B cell (primary cell): ENCODE data around the gene LRTM1. TPM values are rescaled to one million over a fixed set of nuclear protein-coding genes. Genes with fewer than 3 reads are reported as not detected.

Experiments
- ATAC-seq: fragments of 200-7000 bp; cut with Tn5 transposase; one replicate; pipeline ENCODE4 v1.10.0; 2021; ENCODE audit warnings: low read depth, mild to moderate bottlenecking, moderate number of reproducible peaks, moderate library complexity
- CTCF ChIA-PET: fragments of 350-600 bp; sonication (Branson Sonifier 250); formaldehyde crosslinking; loops from one replicate; lab custom pipeline; 2021; ENCODE audit warnings: antibody characterized with exemption, inconsistent platforms; lab: Charles Lee
- POLR2A ChIA-PET: fragments of 350-600 bp; sonication (Branson Sonifier 250); formaldehyde crosslinking; loops from one replicate; lab custom pipeline; 2021; ENCODE audit warnings: antibody characterized with exemption; lab: Charles Lee
- DNase-seq: peaks from one replicate; pipeline ENCODE4 v3.0.0; 2013
- H2AFZ ChIP-seq: 2 replicates; pipeline ENCODE4 v1.6.1; 2012; ENCODE audit warnings: mild to moderate bottlenecking, low read depth, low read length; ENCODE audit not compliant: insufficient read depth, poor library complexity, severe bottlenecking
- H3K27ac ChIP-seq, 2 donors: 1 replicate in 1 of 2; 2 replicates in 1 of 2; pipeline ENCODE4 v1.5.1; 2012 to 2013; ENCODE audit warnings: low read length in 2 of 2, mild to moderate bottlenecking in 2 of 2, moderate library complexity in 1 of 2
- H3K27me3 ChIP-seq, 4 experiments: fragments of 200-600 bp in 1 of 4; sonication (generic) in 1 of 4; replicated peaks in 1 of 4; 1 replicate in 2 of 4; 2 replicates in 2 of 4; pipeline versions ENCODE4 v1.6.1 to v1.7.0; 2013 to 2016; ENCODE audit warnings: low read length in 3 of 4, mild to moderate bottlenecking in 2 of 4, mixed read lengths in 1 of 4, moderate library complexity in 1 of 4; ENCODE audit not compliant: insufficient read depth in 4 of 4, control insufficient read depth in 3 of 4; ENCODE audit errors: control extremely low read depth in 1 of 4
- H3K36me3 ChIP-seq, 2 experiments: replicated peaks in 1 of 2; 1 replicate in 1 of 2; 2 replicates in 1 of 2; pipeline versions ENCODE4 v1.6.1 to v1.7.1; 2013; ENCODE audit warnings: low read length in 1 of 2; ENCODE audit not compliant: insufficient read depth in 2 of 2, control insufficient read depth in 1 of 2; ENCODE audit errors: control extremely low read depth in 1 of 2, extremely low read depth in 1 of 2
- H3K4me1 ChIP-seq, 2 donors: fragments of 200-600 bp in 1 of 2; sonication (generic) in 1 of 2; 1 replicate in 1 of 2; 2 replicates in 1 of 2; pipeline versions ENCODE4 v1.5.1 to v1.6.1; 2013 to 2017; ENCODE audit warnings: low read length in 2 of 2; ENCODE audit not compliant: control insufficient read depth in 2 of 2, insufficient read depth in 2 of 2
- H3K4me2 ChIP-seq: replicated peaks from 2 replicates; pipeline ENCODE3; 2012; ENCODE audit warnings: mild to moderate bottlenecking, low read depth, low read length; ENCODE audit not compliant: poor library complexity, severe bottlenecking
- H3K4me3 ChIP-seq, 5 experiments: fragments of 200-600 bp in 1 of 5; sonication (generic) in 1 of 5; 1 replicate in 3 of 5; 2 replicates in 2 of 5; pipeline versions ENCODE4 v1.5.1 to v1.7.0; 2011 to 2016; ENCODE audit warnings: low read length in 4 of 5, mild to moderate bottlenecking in 4 of 5, low read depth in 2 of 5, control low read depth in 1 of 5, moderate library complexity in 1 of 5; ENCODE audit not compliant: insufficient read depth in 1 of 5; ENCODE audit errors: control extremely low read depth in 1 of 5, extremely low read depth in 1 of 5
- H3K79me2 ChIP-seq: fragments of 200-600 bp; sonication (generic); one replicate; pipeline ENCODE4 v1.6.0; 2016; ENCODE audit warnings: low read length; ENCODE audit not compliant: control insufficient read depth, insufficient read depth
- H3K9ac ChIP-seq: fragments of 200-600 bp; sonication (generic); 2 replicates; pipeline ENCODE4 v1.6.1; 2017; ENCODE audit warnings: mild to moderate bottlenecking, low read length, moderate library complexity
- H3K9me3 ChIP-seq, 3 donors: one replicate each; pipeline versions ENCODE4 v1.6.1 to v1.7.1; 2013; ENCODE audit warnings: low read length in 2 of 3; ENCODE audit not compliant: control insufficient read depth in 2 of 3, insufficient read depth in 1 of 3; ENCODE audit errors: control extremely low read depth in 1 of 3
- H4K20me1 ChIP-seq: 2 replicates; pipeline ENCODE4 v1.6.0; 2012; ENCODE audit warnings: mild to moderate bottlenecking, low read length; ENCODE audit not compliant: insufficient read depth, control insufficient read depth, poor library complexity, severe bottlenecking
- H3K27ac Mint-ChIP-seq: one replicate; pipeline ENCODE4 v1.8.0; 2021; ENCODE audit warnings: mixed read lengths
- H3K27me3 Mint-ChIP-seq: one replicate; pipeline ENCODE4 v1.8.0; 2021; ENCODE audit warnings: mixed read lengths
- H3K4me1 Mint-ChIP-seq: one replicate; pipeline ENCODE4 v1.8.0; 2021; ENCODE audit warnings: mixed read lengths
- H3K4me3 Mint-ChIP-seq: one replicate; pipeline ENCODE4 v1.8.0; 2021; ENCODE audit warnings: mixed read lengths
- H3K9me3 Mint-ChIP-seq: one replicate; pipeline ENCODE4 v1.8.0; 2022; ENCODE audit warnings: mixed read lengths; ENCODE audit not compliant: insufficient read depth
- CTCF ChIP-seq: fragments of 200-600 bp; IDR thresholded peaks from one replicate; pipeline ENCODE4 v1.8.0; 2022; ENCODE audit warnings: antibody characterized with exemption, mild to moderate bottlenecking
- EZH2 ChIP-seq: IDR thresholded peaks from 2 replicates; pipeline ENCODE4 v1.6.1; 2012; ENCODE audit warnings: borderline replicate concordance, low read depth, mild to moderate bottlenecking, moderate library complexity, low read length; ENCODE audit not compliant: insufficient read depth, poor library complexity, severe bottlenecking
- WGBS: methylation state at CpG from one replicate; pipeline ENCODE4 v1.1.5; 2013; ENCODE audit warnings: missing lambda C conversion rate; ENCODE audit not compliant: insufficient coverage; 5-methylcytosine and 5-hydroxymethylcytosine counted together
- intact Hi-C: fragments of 100-400 bp; cut with micrococcal nuclease; formaldehyde crosslinking; loops from one replicate; pipeline ENCODE4 v1.10.0; 2022
- polyA plus RNA-seq: library from polyadenylated mRNA; depleted of rRNA; stranded (reverse); fragments of >200 nt; gene quantifications from 2 replicates; pipeline ENCODE4 v1.2.3, GENCODE V29; 2012
- total RNA-seq, 2 donors: library from RNA; stranded (reverse); fragments of 120-200 nt in 1 of 2; gene quantifications; 1 replicate in 1 of 2; 2 replicates in 1 of 2; pipeline versions ENCODE4 v1.2.3 to v1.2.4, GENCODE V29; 2013 to 2022

LRTM1 gene
- total and polyA plus RNA-seq, 2 donors (not counting 1 experiment from before 2014, with no cell fraction given) = not detected

GRCh38 chr3:54888162-54888561 is 39.7 kb downstream of the LRTM1 start:
- Histone ChIP-seq H2AFZ (no peak overlapping the region), H3K9me3 (peaks cover 0 to 13% (median 0%) of the 10 kb centered on the region in 3 donors), H3K4me3 (no peak overlapping the region), H3K27ac (no peak overlapping the region), H4K20me1 (no peaks in the 10 kb centered on the region), H3K27me3 (no peaks in the 10 kb centered on the region), H3K4me1 (no peaks in the 10 kb centered on the region), H3K79me2 (no peaks in the 10 kb centered on the region), H3K4me2 (no peak overlapping the region), H3K36me3 (no peaks in the 10 kb centered on the region), H3K9ac (no peak overlapping the region)
- no peaks in the 10 kb centered on the region for H3K4me1 Mint-ChIP-seq
- H3K9me3 Mint-ChIP-seq = no peaks in the 10 kb centered on the region
- DNase-seq = no peak
- H3K27me3 Mint-ChIP-seq = no peaks in the 10 kb centered on the region
- no peak overlapping the region for H3K27ac Mint-ChIP-seq
- no peak for ATAC-seq
- CTCF ChIA-PET = no interaction called here
- 98% methylated on average over 8 of the region's 9 CpGs for WGBS
- POLR2A ChIA-PET = no interaction called here
- intact Hi-C loops = no loop called here
- H3K4me3 Mint-ChIP-seq = no peak overlapping the region
- TF ChIP-seq EZH2 (no peak), CTCF (no peak)

GRCh38 chr3:54882129-54882833 is 45.6 kb downstream of the LRTM1 start:
- intact Hi-C loops = no loop called here
- ChIA-PET POLR2A (no interaction called here), CTCF (no interaction called here)
- no peaks in the 10 kb centered on the region for H3K9me3 ChIP-seq
- no peak overlapping the region for H2AFZ ChIP-seq
- DNase-seq (no peak), ATAC-seq (no peak)
- TF ChIP-seq EZH2 (no peak), CTCF (no peak)
- no peaks in the 10 kb centered on the region for H3K79me2 ChIP-seq
- H3K4me1 Mint-ChIP-seq = no peaks in the 10 kb centered on the region
- no peaks in the 10 kb centered on the region for H3K4me1 ChIP-seq
- H3K27me3 ChIP-seq = no peaks in the 10 kb centered on the region
- H4K20me1 ChIP-seq = no peaks in the 10 kb centered on the region
- H3K4me3 ChIP-seq = no peak overlapping the region
- H3K27ac Mint-ChIP-seq = no peak overlapping the region
- H3K36me3 ChIP-seq = no peaks in the 10 kb centered on the region
- H3K9me3 Mint-ChIP-seq = no peaks in the 10 kb centered on the region
- WGBS = 60% methylated on average over 1 of the region's 3 CpGs
- H3K4me2 ChIP-seq = no peak overlapping the region
- no peak overlapping the region for H3K4me3 Mint-ChIP-seq
- peaks cover 3% of the 10 kb centered on the region for H3K27me3 Mint-ChIP-seq
- no peak overlapping the region for H3K9ac ChIP-seq
- no peak overlapping the region for H3K27ac ChIP-seq
